Right ventricle myocardium superior (tissue), 1 donor: Measurements from ENCODE around the gene SBNO1. TPM values are rescaled to one million over a fixed set of nuclear protein-coding genes. Genes with fewer than 3 reads are reported as not detected.

Experiments used
- ATAC-seq: fragments of 200-7000 bp; cut with Tn5 transposase; one replicate; pipeline ENCODE4 v1.9.1; 2020; ENCODE audit warnings: mild to moderate bottlenecking; ENCODE audit not compliant: poor library complexity
- DNase-seq: peaks from one replicate; pipeline ENCODE4 v3.0.0-alpha.2; 2020
- intact Hi-C: fragments of 100-400 bp; cut with DNase I; formaldehyde crosslinking; loops from one replicate; pipeline ENCODE4 v1.11.2; 2022
- total RNA-seq: library from RNA; stranded (reverse); fragmentation: NEBNext Ultra II Directional; extraction: Animal tissue kit (Norgen Biotek cat#: 25700); gene quantifications from one replicate; pipeline ENCODE4 v1.2.1, GENCODE V29; 2021
- donor health status: DM: no; HTN: yes; CAD: no; lungs with severe emphysema.

Gene SBNO1
- total RNA-seq, 1 donor from 2014 or later = 25.3 TPM

GRCh38 chr12:123242116-123242904 is 122.3 kb downstream of the SBNO1 start:
- intact Hi-C loops = no loop called here
- ATAC-seq (peak; percentile 52), DNase-seq (no peak)

Other genes with a start within 250 kb of the SBNO1 start
- 17.0 TPM for gene PITPNM2, start 213.8 kb downstream of the SBNO1 start, total RNA-seq
- gene MPHOSPH9, start 131.7 kb downstream of the SBNO1 start, total RNA-seq = 20.8 TPM
- 8.1 TPM for gene MTRFR, start 131.4 kb downstream of the SBNO1 start, total RNA-seq
- gene CDK2AP1, start 93.0 kb downstream of the SBNO1 start, total RNA-seq = 70.5 TPM
- gene KMT5A, start 19.3 kb upstream of the SBNO1 start, total RNA-seq = 31.8 TPM
- gene RILPL2, start 71.8 kb upstream of the SBNO1 start, total RNA-seq = 1.9 TPM
- gene SNRNP35, start 93.3 kb upstream of the SBNO1 start, total RNA-seq = 23.4 TPM
- gene RILPL1, start 168.9 kb upstream of the SBNO1 start, total RNA-seq = 92.4 TPM
- 155 TPM for gene TMED2, start 219.7 kb upstream of the SBNO1 start, total RNA-seq
- 4.0 TPM for gene DDX55, start 237.3 kb upstream of the SBNO1 start, total RNA-seq